ENCODE results near the gene FECH. TPM values are rescaled to one million over a fixed set of nuclear protein-coding genes. Genes with fewer than 3 reads are reported as not detected.

FECH gene, protein sequence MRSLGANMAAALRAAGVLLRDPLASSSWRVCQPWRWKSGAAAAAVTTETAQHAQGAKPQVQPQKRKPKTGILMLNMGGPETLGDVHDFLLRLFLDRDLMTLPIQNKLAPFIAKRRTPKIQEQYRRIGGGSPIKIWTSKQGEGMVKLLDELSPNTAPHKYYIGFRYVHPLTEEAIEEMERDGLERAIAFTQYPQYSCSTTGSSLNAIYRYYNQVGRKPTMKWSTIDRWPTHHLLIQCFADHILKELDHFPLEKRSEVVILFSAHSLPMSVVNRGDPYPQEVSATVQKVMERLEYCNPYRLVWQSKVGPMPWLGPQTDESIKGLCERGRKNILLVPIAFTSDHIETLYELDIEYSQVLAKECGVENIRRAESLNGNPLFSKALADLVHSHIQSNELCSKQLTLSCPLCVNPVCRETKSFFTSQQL
- 23.8 and 34.2 TPM in 2 replicates for total RNA-seq

DNA sequence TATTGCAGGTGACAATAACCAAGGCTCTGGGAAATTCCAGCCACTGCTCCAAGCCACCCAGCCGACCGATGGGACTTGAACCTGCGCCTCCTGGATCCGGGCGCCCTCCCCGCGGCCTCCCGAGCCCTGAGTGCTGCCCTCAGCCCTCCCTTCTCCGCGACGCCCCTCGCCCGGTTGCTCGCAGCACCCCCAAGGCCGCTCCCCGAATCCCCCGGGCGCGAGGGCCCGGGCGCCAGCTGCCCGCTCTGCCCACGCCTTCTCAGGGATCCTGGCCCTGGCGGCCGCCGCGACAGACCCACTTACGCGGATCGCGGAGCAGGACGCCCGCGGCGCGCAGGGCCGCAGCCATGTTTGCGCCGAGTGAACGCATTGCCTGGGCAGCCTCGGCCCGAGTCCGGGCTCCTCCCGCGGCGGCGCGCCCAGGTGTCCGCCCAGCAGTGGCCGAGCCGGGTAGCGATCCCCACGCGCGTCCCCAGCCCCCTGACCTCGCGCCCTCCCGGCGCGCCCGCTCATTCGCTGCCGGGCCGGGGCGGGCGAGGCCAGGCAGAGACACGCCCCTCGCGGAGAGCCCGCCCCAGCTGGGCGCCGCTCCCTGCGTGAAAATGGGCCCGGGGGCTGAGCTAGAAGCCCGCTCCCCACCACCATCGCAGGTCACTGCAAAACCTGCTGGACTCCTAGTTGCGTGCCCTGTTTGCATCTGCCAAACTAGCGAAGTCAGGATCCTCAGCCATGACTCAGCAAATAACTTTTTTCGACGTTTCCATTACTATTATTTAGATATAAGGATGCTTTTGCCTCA is at the start of gene FECH:
Gene FECH, minus strand, starts transcription at position 452 of the 799 bp plus-strand sequence. Its CDS starts 82 bp downstream, at position 370.

Other genes starting within 250 kb of the FECH start
- not detected in 2 replicates for gene ST8SIA3, start 234.1 kb downstream of the FECH start, total RNA-seq
- gene ONECUT2, start 151.3 kb downstream of the FECH start, total RNA-seq, result under 0.01 TPM in 2 replicates
- gene NARS1, start 35.1 kb upstream of the FECH start, total RNA-seq, result 113 and 132 TPM in 2 replicates
- 80.7 and 92.7 TPM in 2 replicates for gene ATP8B1, start 216.6 kb upstream of the FECH start, total RNA-seq

Measured in vein endothelial cell (primary cell).